PFSK-1 (cell line): ENCODE results near the gene TTC16.

Source experiments
- FOXP2 ChIP-seq: optimal IDR thresholded peaks from 2 replicates; pipeline ENCODE3; 2011; ENCODE audit warnings: borderline replicate concordance, control low read depth, inconsistent platforms; ENCODE audit not compliant: insufficient read depth; ENCODE audit errors: extremely low read length, extremely low read depth
- POLR2AphosphoS5 ChIP-seq: IDR thresholded peaks from 2 replicates; pipeline ENCODE4 v1.6.1; 2012; ENCODE audit warnings: low read depth, mild to moderate bottlenecking, control low read depth, low read length, moderate library complexity
- SIN3A ChIP-seq: IDR thresholded peaks from 2 replicates; pipeline ENCODE4 v1.6.1; 2012; ENCODE audit warnings: mild to moderate bottlenecking, low read length, moderate library complexity, borderline replicate concordance; ENCODE audit not compliant: insufficient read depth
- TAF1 ChIP-seq: IDR thresholded peaks from 2 replicates; pipeline ENCODE4 v1.6.1; 2012; ENCODE audit warnings: low read length, control low read depth, borderline replicate concordance; ENCODE audit not compliant: insufficient read depth
- TF ChIP-seq, protein P1 (sequence below), 2 experiments: IDR thresholded peaks; 2 replicates each; pipeline versions ENCODE4 v1.6.1 to v1.8.0; 2011 to 2012; ENCODE audit warnings: low read depth in 2 of 2, low read length in 2 of 2, control low read depth in 1 of 2, inconsistent platforms in 1 of 2, mild to moderate bottlenecking in 1 of 2, moderate library complexity in 1 of 2; ENCODE audit not compliant: insufficient read depth in 1 of 2

TTC16 gene

GRCh38 chr9:127684576-127684975 is 31.3 kb upstream of the TTC16 start:
- TF ChIP-seq SIN3A (no peak), POLR2AphosphoS5 (no peak), TAF1 (no peak), FOXP2 (no peak)
- TF ChIP-seq, protein P1, sequence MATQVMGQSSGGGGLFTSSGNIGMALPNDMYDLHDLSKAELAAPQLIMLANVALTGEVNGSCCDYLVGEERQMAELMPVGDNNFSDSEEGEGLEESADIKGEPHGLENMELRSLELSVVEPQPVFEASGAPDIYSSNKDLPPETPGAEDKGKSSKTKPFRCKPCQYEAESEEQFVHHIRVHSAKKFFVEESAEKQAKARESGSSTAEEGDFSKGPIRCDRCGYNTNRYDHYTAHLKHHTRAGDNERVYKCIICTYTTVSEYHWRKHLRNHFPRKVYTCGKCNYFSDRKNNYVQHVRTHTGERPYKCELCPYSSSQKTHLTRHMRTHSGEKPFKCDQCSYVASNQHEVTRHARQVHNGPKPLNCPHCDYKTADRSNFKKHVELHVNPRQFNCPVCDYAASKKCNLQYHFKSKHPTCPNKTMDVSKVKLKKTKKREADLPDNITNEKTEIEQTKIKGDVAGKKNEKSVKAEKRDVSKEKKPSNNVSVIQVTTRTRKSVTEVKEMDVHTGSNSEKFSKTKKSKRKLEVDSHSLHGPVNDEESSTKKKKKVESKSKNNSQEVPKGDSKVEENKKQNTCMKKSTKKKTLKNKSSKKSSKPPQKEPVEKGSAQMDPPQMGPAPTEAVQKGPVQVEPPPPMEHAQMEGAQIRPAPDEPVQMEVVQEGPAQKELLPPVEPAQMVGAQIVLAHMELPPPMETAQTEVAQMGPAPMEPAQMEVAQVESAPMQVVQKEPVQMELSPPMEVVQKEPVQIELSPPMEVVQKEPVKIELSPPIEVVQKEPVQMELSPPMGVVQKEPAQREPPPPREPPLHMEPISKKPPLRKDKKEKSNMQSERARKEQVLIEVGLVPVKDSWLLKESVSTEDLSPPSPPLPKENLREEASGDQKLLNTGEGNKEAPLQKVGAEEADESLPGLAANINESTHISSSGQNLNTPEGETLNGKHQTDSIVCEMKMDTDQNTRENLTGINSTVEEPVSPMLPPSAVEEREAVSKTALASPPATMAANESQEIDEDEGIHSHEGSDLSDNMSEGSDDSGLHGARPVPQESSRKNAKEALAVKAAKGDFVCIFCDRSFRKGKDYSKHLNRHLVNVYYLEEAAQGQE (IDR thresholded peaks at IDR 0.05; ENCODE audit: insufficient read depth in 1 of 2, low read depth in 2 of 2, low read length in 2 of 2), result no peak

DNA sequence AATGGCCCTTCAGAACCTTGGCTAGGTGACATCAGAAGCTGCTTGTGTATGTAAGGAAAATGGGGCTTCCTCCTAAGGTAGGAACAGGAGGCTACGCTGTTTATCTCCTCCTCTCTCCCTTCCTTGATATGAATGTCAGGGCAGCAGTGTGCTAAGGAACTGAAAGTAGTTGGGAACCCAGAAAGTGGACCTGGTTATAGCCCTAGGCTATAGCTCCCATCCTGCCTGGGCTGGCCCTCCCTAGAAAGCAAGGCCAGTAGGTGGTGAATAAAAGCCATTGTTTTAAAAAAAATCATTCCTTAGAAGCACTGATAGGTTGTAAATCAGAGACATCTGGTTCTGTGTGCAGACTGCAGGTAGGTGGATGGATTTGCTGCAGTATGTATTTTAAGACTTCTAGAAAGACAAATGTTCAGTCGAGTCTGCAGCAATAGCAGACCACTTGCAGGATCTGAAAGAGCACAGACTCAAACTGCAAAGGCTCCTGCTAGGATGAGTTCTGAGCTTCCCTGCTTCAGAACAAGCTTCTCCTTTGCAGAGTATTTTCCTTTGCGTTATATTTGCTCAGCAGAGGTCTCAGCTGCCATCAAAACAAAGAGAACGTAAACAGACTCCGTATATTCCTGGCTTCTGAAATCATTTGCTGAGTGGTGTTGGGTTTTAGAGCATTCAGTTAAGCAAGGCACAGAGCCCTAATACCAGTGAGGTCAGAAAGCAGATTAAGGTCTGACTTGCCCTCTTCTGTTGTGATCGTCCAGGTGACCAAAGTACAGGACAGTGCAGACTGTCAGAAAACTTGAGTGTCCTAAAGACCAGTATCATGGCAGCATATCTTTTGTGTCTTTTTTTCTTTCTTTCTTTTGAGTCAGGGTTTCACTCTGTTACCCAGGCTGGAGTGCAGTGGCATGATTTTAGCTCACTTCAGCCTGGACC is 29.2 kb upstream of the TTC16 start:
- no peak for TF ChIP-seq POLR2AphosphoS5
- TF ChIP-seq TAF1, result no peak
- TF ChIP-seq FOXP2, result no peak
- no peak for TF ChIP-seq SIN3A
- TF ChIP-seq, protein P1 (IDR thresholded peaks at IDR 0.05; ENCODE audit: insufficient read depth in 1 of 2, low read depth in 2 of 2, low read length in 2 of 2), result no peak

DNA sequence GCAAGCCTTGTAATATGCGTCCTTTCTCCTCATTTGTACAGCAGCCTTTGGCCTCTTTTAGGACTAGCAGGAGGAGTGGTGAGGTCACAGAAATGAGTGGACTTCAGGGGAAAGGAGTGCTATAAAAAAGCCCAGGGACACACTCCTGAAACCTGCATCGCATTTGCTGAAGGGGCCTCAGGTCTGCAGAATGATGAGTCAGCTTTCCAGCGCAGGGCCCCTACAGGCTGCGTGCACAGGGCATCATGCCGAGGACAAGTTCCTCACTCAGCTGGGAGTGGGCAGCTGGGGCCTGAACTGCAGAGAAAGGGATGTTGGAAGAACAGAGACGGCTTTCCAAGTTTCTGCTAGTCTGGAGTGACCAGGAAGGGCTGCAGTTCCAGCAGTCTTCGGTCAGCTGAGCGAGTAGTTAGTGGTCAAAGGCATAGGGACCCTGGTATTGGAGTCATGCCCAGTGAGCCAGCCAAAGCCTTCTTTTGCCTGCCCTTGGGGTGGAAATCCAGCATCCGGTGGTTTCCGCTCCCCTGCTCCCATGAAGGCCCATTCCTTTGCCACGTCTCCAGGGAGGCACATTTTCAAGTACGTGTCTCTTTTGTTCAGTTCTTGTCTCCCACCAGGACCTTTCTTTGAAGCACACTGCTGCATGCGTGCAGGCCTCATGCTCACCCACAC is 26.4 kb upstream of the TTC16 start:
- no peak for TF ChIP-seq TAF1
- TF ChIP-seq, protein P1 (IDR thresholded peaks at IDR 0.05; ENCODE audit: insufficient read depth in 1 of 2, low read depth in 2 of 2, low read length in 2 of 2), result no peak
- TF ChIP-seq POLR2AphosphoS5, result no peak
- TF ChIP-seq FOXP2, result no peak
- TF ChIP-seq SIN3A, result no peak

- TF ChIP-seq POLR2AphosphoS5, result no peak
- no peak for TF ChIP-seq FOXP2
- TF ChIP-seq TAF1, result no peak
- TF ChIP-seq, protein P1 (IDR thresholded peaks at IDR 0.05; ENCODE audit: insufficient read depth in 1 of 2, low read depth in 2 of 2, low read length in 2 of 2), result no peak
- no peak for TF ChIP-seq SIN3A
These were observed 25.1 kb upstream of the TTC16 start for GRCh38 chr9:127690735-127691134.
